Measurements from ENCODE around the gene TBX10.

The TBX10 gene

GRCh38 chr11:67634366-67635230, 5.0 kb downstream of the TBX10 start:
- H3K27me3 ChIP-seq: peaks cover 7% of the 10 kb centered on the region
- no peaks in the 10 kb centered on the region for H3K9me3 ChIP-seq
- H3K36me3 ChIP-seq: no peaks in the 10 kb centered on the region
- no peak overlapping the region for H3K27ac ChIP-seq
- H3K4me3 ChIP-seq (ENCODE audit: low read depth in 1 of 2, low read length in 1 of 2): no peak overlapping the region
- no peak for TF ChIP-seq CTCF (IDR thresholded peaks at IDR 0.05)
- peaks cover 8% of the 10 kb centered on the region in 2 experiments for H3K4me1 ChIP-seq (ENCODE audit: control insufficient read depth in 1 of 2, insufficient read depth in 1 of 2, low read depth in 1 of 2, low read length in 1 of 2)

- no peaks in the 10 kb centered on the region for H3K36me3 ChIP-seq
- no peak for TF ChIP-seq CTCF (IDR thresholded peaks at IDR 0.05)
- peaks cover 6% of the 10 kb centered on the region for H3K27me3 ChIP-seq
- peaks cover 13 to 15% of the 10 kb centered on the region in 2 experiments for H3K4me1 ChIP-seq (ENCODE audit: control insufficient read depth in 1 of 2, insufficient read depth in 1 of 2, low read depth in 1 of 2, low read length in 1 of 2)
- H3K27ac ChIP-seq: no peak overlapping the region
- no peak overlapping the region for H3K4me3 ChIP-seq (ENCODE audit: low read depth in 1 of 2, low read length in 1 of 2)
- H3K9me3 ChIP-seq: no peaks in the 10 kb centered on the region
Observed at GRCh38 chr11:67633758-67634365, 5.7 kb downstream of the TBX10 start.

- TF ChIP-seq CTCF (IDR thresholded peaks at IDR 0.05): no peak
- Histone ChIP-seq H3K4me1 (ENCODE audit: control insufficient read depth in 1 of 2, insufficient read depth in 1 of 2, low read depth in 1 of 2, low read length in 1 of 2) (peaks cover 13 to 15% of the 10 kb centered on the region in 2 experiments), H3K4me3 (ENCODE audit: low read depth in 1 of 2, low read length in 1 of 2) (no peak overlapping the region), H3K27ac (no peak overlapping the region), H3K36me3 (no peaks in the 10 kb centered on the region), H3K27me3 (peaks cover 6% of the 10 kb centered on the region), H3K9me3 (no peaks in the 10 kb centered on the region)
Observed at GRCh38 chr11:67632982-67633755, 6.4 kb downstream of the TBX10 start.

- H3K4me1 ChIP-seq (ENCODE audit: control insufficient read depth in 1 of 2, insufficient read depth in 1 of 2, low read depth in 1 of 2, low read length in 1 of 2): peaks cover 13 to 15% of the 10 kb centered on the region in 2 experiments
- no peak for TF ChIP-seq CTCF (IDR thresholded peaks at IDR 0.05)
- no peak overlapping the region for H3K27ac ChIP-seq
- no peak overlapping the region for H3K4me3 ChIP-seq (ENCODE audit: low read depth in 1 of 2, low read length in 1 of 2)
- no peaks in the 10 kb centered on the region for H3K36me3 ChIP-seq
- no peaks in the 10 kb centered on the region for H3K9me3 ChIP-seq
- peaks cover 6% of the 10 kb centered on the region for H3K27me3 ChIP-seq
Observed at GRCh38 chr11:67632175-67632981, 7.2 kb downstream of the TBX10 start.

GRCh38 chr11:67631853-67632174, 7.7 kb downstream of the TBX10 start:
- Histone ChIP-seq H3K27ac (no peak overlapping the region), H3K36me3 (no peaks in the 10 kb centered on the region), H3K27me3 (peaks cover 6% of the 10 kb centered on the region)

More at GRCh38 chr11:67631853-67632174, 7.7 kb downstream of the TBX10 start:
- Histone ChIP-seq H3K4me3 (ENCODE audit: low read depth in 1 of 2, low read length in 1 of 2) (no peak overlapping the region), H3K4me1 (ENCODE audit: control insufficient read depth in 1 of 2, insufficient read depth in 1 of 2, low read depth in 1 of 2, low read length in 1 of 2) (peaks cover 13 to 15% of the 10 kb centered on the region in 2 experiments), H3K9me3 (no peaks in the 10 kb centered on the region)
- TF ChIP-seq CTCF (IDR thresholded peaks at IDR 0.05): no peak

Measured in neutrophil (primary cell).